Breast epithelium (tissue), 4 donors: ENCODE measurements around the gene TTYH3. TPM values are rescaled to one million over a fixed set of nuclear protein-coding genes. Genes with fewer than 3 reads are reported as not detected.

ENCODE experiments used
- DNase-seq, 2 donors: peaks; one replicate each; pipeline ENCODE4 v3.0.0-alpha.2; 2019; ENCODE audit warnings: low spot score in 2 of 2
- H3K27ac ChIP-seq, 2 donors: fragments of 200-600 bp; sonication (generic) in 1 of 2; one replicate each; pipeline ENCODE4 v1.5.1; 2016 to 2019; ENCODE audit warnings: mild to moderate bottlenecking in 1 of 2
- H3K27me3 ChIP-seq, 2 donors: fragments of 200-600 bp; sonication (generic) in 1 of 2; one replicate each; pipeline versions ENCODE4 v1.5.1 to v1.6.0; 2017 to 2019; ENCODE audit warnings: control low read depth in 1 of 2, mild to moderate bottlenecking in 1 of 2
- H3K36me3 ChIP-seq: fragments of 200-600 bp; one replicate; pipeline ENCODE4 v1.5.1; 2019
- H3K4me1 ChIP-seq, 2 donors: fragments of 200-600 bp; sonication (generic); one replicate each; pipeline ENCODE4 v1.5.1; 2016 to 2019; ENCODE audit warnings: control low read depth in 1 of 2
- H3K4me3 ChIP-seq, 3 donors: fragments of 200-600 bp; sonication (generic); 1 replicate in 2 of 3; 2 replicates in 1 of 3; pipeline ENCODE4 v1.5.1; 2016 to 2019; ENCODE audit warnings: mild to moderate bottlenecking in 3 of 3, moderate library complexity in 2 of 3
- H3K9me3 ChIP-seq, 2 donors: fragments of 200-600 bp; sonication (generic) in 1 of 2; one replicate each; pipeline ENCODE4 v1.5.1; 2016 to 2019; ENCODE audit warnings: control low read depth in 1 of 2
- CTCF ChIP-seq, 3 donors: fragments of 450-650 bp; IDR thresholded peaks; one replicate each; pipeline ENCODE4 v1.5.1; 2016 to 2017; ENCODE audit warnings: antibody characterized with exemption in 3 of 3, mild to moderate bottlenecking in 3 of 3, moderate library complexity in 3 of 3
- POLR2A ChIP-seq: fragments of 450-650 bp; IDR thresholded peaks from one replicate; pipeline ENCODE4 v1.6.1; 2016; ENCODE audit warnings: antibody characterized with exemption, mild to moderate bottlenecking, moderate library complexity
- POLR2AphosphoS5 ChIP-seq, 3 donors: sonication (generic); formaldehyde crosslinking; IDR thresholded peaks; one replicate each; pipeline ENCODE4 v1.6.1; 2017; ENCODE audit warnings: antibody characterized with exemption in 3 of 3
- intact Hi-C: fragments of 100-400 bp; cut with DNase I; formaldehyde crosslinking; loops from one replicate; pipeline ENCODE4 v1.15.1; 2023; ENCODE audit warnings: low total_unique reads
- total RNA-seq, 3 donors: library from RNA; depleted of rRNA; stranded (reverse); fragments of >200 nt; gene quantifications; one replicate each; pipeline ENCODE4 v1.1.0, GENCODE V29; 2016

TTYH3 gene
- total RNA-seq, 3 donors from 2014 or later, result 11.6 to 17.9 (median 17.4) TPM

- no peaks in the 10 kb centered on the region for H3K9me3 ChIP-seq
These were observed 70.8 kb downstream of the TTYH3 start for GRCh38 chr7:2702594-2702957.

GRCh38 chr7:2705371-2706096 lies 73.7 kb downstream of the TTYH3 start:
- Histone ChIP-seq H3K27me3 (no peaks in the 10 kb centered on the region), H3K27ac (no peak overlapping the region), H3K9me3 (no peaks in the 10 kb centered on the region), H3K4me3 (no peak overlapping the region), H3K4me1 (no peaks in the 10 kb centered on the region), H3K36me3 (no peaks in the 10 kb centered on the region)
- DNase-seq, result no peak
- intact Hi-C loops, result no loop called here
- TF ChIP-seq CTCF (IDR thresholded peaks at IDR 0.05), result no peak
- TF ChIP-seq POLR2AphosphoS5 (IDR thresholded peaks at IDR 0.05), result no peak
- no peak for TF ChIP-seq POLR2A

More at GRCh38 chr7:2702594-2702957, 70.8 kb downstream of the TTYH3 start:
- Histone ChIP-seq H3K27ac (no peak overlapping the region), H3K4me3 (no peak overlapping the region), H3K4me1 (no peaks in the 10 kb centered on the region), H3K36me3 (no peaks in the 10 kb centered on the region), H3K27me3 (no peaks in the 10 kb centered on the region)
- TF ChIP-seq POLR2A, result no peak
- no peak for TF ChIP-seq CTCF (IDR thresholded peaks at IDR 0.05)
- no peak for TF ChIP-seq POLR2AphosphoS5 (IDR thresholded peaks at IDR 0.05)
- DNase-seq, result no peak
- intact Hi-C loops, result no loop called here

- intact Hi-C loops, result no loop called here
- H3K4me3 ChIP-seq, result no peak overlapping the region
- TF ChIP-seq POLR2A (no peak), POLR2AphosphoS5 (IDR thresholded peaks at IDR 0.05) (no peak), CTCF (IDR thresholded peaks at IDR 0.05) (no peak)
- H3K9me3 ChIP-seq, result no peaks in the 10 kb centered on the region
- H3K36me3 ChIP-seq, result no peaks in the 10 kb centered on the region
- no peaks in the 10 kb centered on the region for H3K27me3 ChIP-seq
- no peaks in the 10 kb centered on the region for H3K4me1 ChIP-seq
- H3K27ac ChIP-seq, result no peak overlapping the region
- DNase-seq, result no peak
These were observed 74.9 kb downstream of the TTYH3 start for GRCh38 chr7:2706685-2707126.

GRCh38 chr7:2707481-2707880 lies 75.7 kb downstream of the TTYH3 start:
- no peaks in the 10 kb centered on the region for H3K36me3 ChIP-seq
- no peaks in the 10 kb centered on the region for H3K4me1 ChIP-seq
- no peak overlapping the region for H3K4me3 ChIP-seq
- H3K27me3 ChIP-seq, result no peaks in the 10 kb centered on the region
- TF ChIP-seq POLR2AphosphoS5 (IDR thresholded peaks at IDR 0.05), result no peak
- no peak for TF ChIP-seq POLR2A
- no peak for TF ChIP-seq CTCF (IDR thresholded peaks at IDR 0.05)
- no peak for DNase-seq
- H3K27ac ChIP-seq, result no peak overlapping the region
- H3K9me3 ChIP-seq, result no peaks in the 10 kb centered on the region
- intact Hi-C loops, result no loop called here

- H3K36me3 ChIP-seq, result no peaks in the 10 kb centered on the region
- no peak for DNase-seq
- no peaks in the 10 kb centered on the region for H3K9me3 ChIP-seq
- intact Hi-C loops, result no loop called here
- no peaks in the 10 kb centered on the region for H3K4me1 ChIP-seq
- no peak for TF ChIP-seq CTCF (IDR thresholded peaks at IDR 0.05)
- no peak for TF ChIP-seq POLR2A
- no peak for TF ChIP-seq POLR2AphosphoS5 (IDR thresholded peaks at IDR 0.05)
- H3K27ac ChIP-seq, result no peak overlapping the region
- H3K4me3 ChIP-seq, result no peak overlapping the region
- no peaks in the 10 kb centered on the region for H3K27me3 ChIP-seq
These were observed 76.3 kb downstream of the TTYH3 start for GRCh38 chr7:2708041-2708440.
